HL-60/S4 treated with retinoic acid at 250 ng/mL for 4 days and 3 days (cell line): ENCODE measurements around the gene MFSD12.

Experiments
- in situ Hi-C: fragments of 300-500 bp; cut with MboI; formaldehyde crosslinking; loops from 2 replicates; pipeline ENCODE4 v1.7.0; 2022; ENCODE audit warnings: low sequenced_read_pairs

Gene MFSD12

GRCh38 chr19:3563709-3564524 is 6.5 kb upstream of the MFSD12 start:
- in situ Hi-C loops = no loop called here

- in situ Hi-C loops = no loop called here
These were observed 367 bp downstream of the MFSD12 start for GRCh38 chr19:3556978-3557460.

DNA sequence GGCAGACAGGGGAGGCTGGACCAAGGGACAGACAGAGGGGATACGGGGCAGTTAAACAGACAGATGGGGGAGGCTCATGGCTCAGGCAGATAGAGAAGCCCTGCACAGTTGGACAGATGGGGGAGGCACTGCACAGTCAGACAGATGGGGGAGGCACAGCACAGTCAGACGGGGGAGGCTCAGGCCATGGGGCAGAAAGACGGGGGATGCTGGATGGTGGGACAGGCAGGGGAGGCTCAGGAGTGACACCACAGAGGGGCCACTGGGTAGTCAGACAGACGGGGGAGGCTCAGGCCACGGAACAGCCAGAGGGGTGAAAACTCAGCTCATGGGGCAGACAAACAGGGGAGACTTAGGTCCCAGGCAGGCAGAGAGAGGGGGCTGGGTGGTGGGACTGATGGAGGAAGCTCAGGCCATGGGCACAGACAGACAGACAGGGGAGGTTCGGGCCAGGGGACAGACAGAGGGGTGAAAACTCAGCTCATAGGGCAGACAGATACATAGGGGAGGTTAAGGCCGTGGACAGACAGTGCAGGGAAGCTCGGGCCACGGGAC is 886 bp downstream of the MFSD12 start:
- in situ Hi-C loops = no loop called here

DNA sequence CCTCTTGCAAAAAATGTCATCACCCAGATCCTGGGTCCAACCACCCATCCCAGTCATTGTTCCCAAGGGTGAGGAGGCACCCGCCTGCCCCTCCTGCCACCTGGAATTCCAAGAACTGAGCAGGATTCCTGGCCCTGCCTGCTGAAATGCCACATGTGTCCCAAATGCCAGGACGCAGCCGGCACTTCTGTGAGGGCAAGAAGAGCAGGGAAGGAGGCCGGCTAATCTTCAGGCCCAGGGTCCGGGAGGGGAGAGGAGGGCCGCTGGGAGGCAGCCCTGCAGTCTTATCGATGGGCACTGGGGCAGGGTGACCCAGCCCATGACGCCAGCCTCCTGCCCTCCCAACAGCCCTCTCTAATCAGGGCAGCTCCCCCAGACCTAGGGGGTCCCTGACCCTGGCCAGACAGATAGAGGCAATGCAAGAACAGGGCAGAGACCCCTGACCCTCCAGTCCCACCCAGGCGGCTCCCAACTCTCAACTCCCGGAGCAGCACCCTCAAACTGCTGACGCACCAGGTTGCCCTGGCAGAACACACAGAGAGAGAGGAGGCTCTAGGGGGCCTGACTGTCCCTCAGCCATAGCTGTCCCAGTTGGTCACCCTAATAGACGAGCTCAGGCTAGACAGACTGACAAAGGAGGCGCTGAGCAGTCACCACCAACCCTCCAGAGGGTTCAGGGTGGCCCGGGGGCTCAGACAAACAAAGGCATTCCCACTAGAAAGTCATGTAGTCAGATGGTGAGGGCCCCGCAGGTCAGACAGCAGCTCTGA is 1.5 kb downstream of the MFSD12 start:
- in situ Hi-C loops = no loop called here

GRCh38 chr19:3554254-3555083 is 2.9 kb downstream of the MFSD12 start:
- in situ Hi-C loops = no loop called here

DNA sequence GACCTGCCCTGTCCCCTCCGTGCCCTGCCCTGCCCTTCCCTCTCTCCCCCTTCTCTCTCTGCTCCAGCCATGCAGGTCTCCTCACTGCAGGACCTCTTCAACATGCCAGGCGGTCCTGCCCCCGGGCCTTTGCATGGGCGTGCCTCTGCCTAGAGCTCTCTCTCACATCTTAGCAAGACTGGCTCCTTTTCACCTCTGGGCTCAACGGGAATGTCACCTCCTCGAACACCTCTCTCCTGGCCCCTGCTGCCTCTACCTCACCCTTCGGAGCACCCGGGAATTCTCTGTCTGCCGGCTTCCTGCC is 5.6 kb downstream of the MFSD12 start:
- in situ Hi-C loops = no loop called here

DNA sequence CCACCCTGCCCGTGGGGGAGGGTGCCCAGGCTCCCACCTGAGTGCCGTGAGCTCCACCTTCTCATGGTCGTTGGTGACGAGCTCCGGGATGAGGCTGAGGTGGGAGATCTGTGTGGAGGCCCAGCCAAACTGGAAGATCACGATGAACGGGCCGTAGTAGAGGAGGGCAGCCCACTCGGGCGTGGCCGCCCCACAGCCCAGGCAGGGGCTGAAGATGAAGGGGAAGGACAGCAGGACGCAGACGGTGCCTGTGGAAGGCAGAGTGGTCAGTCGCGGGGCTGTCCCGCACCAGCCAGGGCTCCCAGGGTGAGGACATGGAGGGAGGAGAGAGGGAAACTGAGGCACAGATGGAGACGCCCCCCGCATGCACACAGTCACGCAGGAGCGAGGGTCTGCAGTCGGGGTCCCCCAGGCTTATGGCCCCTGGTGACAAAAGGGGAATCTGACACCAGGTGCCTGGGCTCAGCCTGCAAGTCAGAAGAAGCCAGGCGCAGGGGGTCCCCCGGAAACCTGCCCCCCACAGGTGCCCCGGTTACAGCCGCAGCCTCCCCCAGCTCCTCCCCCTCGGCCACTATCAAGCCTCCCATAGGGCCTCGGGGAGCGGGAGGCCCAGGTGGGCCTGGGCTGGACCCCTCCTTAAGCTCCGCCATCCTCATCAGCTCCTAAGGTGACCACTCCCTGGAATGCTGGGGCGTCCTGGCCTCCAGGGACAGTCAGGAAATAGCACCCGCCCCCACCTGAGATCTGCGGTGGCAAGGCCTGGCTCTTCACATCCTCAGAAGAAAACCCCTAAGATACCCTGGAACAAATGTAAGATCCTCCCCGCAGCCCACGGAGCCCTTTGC is 6.2 kb downstream of the MFSD12 start:
- in situ Hi-C loops = no loop called here

- in situ Hi-C loops = no loop called here
These were observed 7.6 kb downstream of the MFSD12 start for GRCh38 chr19:3549816-3550215.

GRCh38 chr19:3548606-3549005 is 8.8 kb downstream of the MFSD12 start:
- in situ Hi-C loops = no loop called here

GRCh38 chr19:3547767-3548282 is 9.6 kb downstream of the MFSD12 start:
- in situ Hi-C loops = no loop called here

DNA sequence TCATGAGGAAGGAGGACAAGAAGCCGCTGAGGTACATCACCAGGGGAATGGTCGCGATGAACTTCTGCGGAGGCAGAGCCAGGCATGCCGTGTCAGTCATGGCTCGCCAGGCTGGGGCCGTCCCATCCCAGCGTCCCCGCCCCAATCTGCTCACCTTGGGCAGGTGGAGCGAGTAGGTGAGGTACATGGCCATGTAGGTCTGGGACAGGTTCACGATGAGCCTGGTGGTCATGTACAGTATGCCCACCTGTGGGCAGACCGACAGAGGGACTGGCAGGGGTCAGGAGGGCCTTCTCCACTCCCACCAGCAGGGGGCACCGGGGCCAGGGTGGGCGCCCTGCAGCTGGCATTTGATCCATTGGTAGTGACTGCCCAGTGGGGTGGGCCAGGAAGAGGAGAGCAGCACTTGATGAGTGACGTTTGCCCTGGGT is 10.1 kb downstream of the MFSD12 start:
- in situ Hi-C loops = no loop called here

GRCh38 chr19:3546119-3546518 is 11.3 kb downstream of the MFSD12 start:
- in situ Hi-C loops = no loop called here

DNA sequence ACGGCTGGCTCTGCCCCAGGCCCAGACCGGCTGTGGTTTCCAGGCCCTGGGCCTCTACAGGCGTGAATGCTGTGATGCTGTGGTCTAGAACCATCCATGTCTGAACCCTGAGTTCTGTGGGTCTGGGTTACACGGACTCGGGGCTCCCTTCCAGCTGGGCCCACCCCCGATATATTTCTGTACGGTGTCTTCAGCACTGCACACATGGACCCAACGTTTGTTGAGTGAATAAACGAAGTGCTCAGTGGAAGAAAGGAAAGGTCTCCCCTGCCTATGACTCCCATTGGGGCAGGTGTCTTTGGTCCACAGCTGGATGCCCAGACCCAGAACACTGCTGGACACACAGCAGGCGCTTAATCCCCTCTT is 11.7 kb downstream of the MFSD12 start:
- in situ Hi-C loops = no loop called here

DNA sequence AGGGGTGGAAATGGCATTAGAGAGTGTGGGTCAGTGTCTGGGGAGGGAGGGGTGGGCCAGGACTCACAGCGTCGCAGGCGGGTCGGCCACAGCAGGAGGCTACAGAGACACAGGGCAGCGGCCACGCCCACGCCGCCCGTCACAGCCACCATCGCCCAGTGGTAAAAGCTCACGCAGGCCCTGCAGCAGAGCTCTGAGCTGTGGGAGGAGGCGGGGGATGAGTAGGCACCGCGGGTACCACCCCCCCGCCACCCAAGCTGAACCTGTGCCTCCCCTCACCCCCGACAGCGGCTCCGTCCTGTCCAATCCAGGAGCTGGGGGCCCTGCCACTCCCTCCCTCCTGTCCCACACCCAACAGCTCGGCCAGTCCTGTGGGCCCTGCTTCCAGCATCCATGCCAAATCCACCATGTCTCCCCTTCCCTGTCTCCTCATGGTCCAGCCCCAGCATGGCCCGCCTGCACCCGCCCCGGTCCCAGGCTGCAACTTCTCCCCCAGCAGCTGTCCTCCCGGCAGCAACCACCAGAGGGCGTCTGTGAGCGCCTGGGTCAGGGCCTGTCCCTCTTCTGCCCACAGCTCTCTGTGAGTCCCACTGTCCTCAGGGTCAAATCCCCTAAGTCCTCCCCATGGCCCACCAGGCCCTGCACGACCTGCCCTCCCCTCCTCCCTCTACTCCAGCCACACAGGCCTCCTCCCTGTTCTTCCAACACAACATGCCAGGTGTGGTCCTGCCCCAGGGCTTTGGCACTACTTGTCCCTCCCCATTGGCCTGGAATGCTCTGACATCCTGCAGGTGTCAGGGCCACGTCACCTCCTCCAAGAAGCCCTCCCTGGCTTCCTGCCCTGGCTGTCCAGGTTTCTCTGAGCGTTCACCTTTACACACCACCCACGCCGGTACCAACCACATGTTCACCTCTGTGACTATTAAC is 12.4 kb downstream of the MFSD12 start:
- in situ Hi-C loops = no loop called here

GRCh38 chr19:3544058-3544376 is 13.4 kb downstream of the MFSD12 start:
- in situ Hi-C loops = no loop called here

DNA sequence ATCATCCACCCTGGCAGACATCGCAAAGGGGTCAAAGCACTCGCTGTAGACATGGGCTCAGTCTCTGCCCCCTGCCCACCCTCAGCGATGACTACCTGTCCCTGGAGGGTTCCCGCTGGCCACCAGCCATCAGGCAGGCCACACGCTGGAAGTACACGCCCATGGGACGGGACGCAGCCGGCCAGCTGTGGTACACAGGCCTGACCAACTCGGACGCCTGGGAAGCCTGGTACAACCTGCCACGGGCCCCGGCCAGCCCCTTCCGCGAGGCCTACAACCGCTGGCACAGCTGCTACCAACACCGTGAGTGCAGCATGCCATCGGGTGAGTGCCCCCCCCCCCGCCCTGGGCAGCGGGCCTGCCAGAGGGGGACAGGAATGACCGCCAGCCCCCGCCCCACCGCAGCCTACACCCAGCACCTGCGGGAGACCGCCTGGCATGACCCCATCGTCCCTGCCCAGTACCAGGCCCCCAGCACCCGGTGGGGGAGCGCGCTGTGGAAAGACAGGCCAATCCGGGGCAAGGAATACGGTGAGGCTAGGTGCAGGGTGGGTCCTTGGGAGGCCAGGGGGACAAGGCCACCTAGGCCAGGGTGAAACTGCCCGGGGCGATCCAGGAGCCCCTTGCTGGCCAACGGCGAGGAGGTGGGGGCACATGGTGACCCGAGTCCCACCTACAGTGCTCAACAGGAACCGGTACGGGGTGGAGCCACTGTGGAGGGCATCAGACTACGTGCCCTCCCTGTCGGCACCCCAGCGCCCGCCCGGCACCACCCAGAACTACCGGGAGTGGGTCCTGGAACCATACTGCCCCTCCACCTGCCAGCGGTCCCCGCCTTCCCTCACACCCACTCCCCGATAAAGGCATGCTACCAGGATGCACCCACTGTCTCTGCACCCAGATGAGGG is 14.0 kb downstream of the MFSD12 start:
- in situ Hi-C loops = no loop called here

DNA sequence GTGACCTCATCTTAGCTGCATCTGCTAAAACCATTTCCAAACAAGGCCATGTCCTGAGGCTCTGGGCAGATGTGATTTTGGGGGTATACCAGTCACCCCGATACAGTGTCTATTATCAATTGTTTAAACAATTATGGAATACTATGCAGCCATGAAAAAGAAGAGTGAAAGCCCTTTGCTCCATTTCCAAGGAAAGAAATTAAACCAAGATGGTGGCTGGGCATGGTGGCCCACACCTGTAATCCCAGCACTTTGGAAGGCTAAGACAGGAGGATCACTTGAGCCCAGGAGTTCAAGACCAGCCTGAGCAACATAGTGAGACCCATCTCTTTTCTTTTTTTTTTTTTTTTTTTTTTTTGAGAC is 17.6 kb downstream of the MFSD12 start:
- in situ Hi-C loops = no loop called here
